HCT116 (cell line): ENCODE data around the gene TUB. TPM values are rescaled to one million over a fixed set of nuclear protein-coding genes. Genes with fewer than 3 reads are reported as not detected.

Experiments
- ATAC-seq: fragments of 200-7000 bp; cut with Tn5 transposase; 2 replicates; pipeline ENCODE4 v1.9.1; 2020; ENCODE audit warnings: mild to moderate bottlenecking, moderate library complexity
- BruUV-seq: library from RNA; stranded (reverse); fragments of 400-500 nt; replicated peaks from 2 replicates; lab custom pipeline; 2021; lab: Mats Ljungman, UMichigan
- CTCF ChIA-PET: fragments of 300-600 bp; sonication (Branson Sonifier 250); formaldehyde crosslinking; loops from one replicate; lab custom pipeline; 2021; ENCODE audit warnings: antibody characterized with exemption; lab: Charles Lee
- POLR2A ChIA-PET: fragments of 300-600, 350-600 bp; sonication (Branson Sonifier 250); formaldehyde crosslinking; loops from one replicate; lab custom pipeline; 2021; ENCODE audit warnings: antibody characterized with exemption; lab: Charles Lee
- RAD21 ChIA-PET, 2 experiments: fragments of 300-600 bp; sonication (Branson Sonifier 250); formaldehyde crosslinking; loops; one replicate each; lab custom pipeline; 2023; ENCODE audit warnings: low total read pairs in 2 of 2; ENCODE audit not compliant: uncharacterized antibody in 2 of 2, unreplicated experiment in 2 of 2, low non-redundant PET in 1 of 2; lab: Charles Lee
- DNase-seq: peaks from one replicate; pipeline ENCODE4 v3.0.0-alpha.2; 2010; ENCODE audit warnings: low read depth, low spot score
- H2AFZ ChIP-seq: fragments of 200-600 bp; shearing (Covaris generic), sonication (generic); 2 replicates; pipeline ENCODE4 v1.6.1; 2017; ENCODE audit warnings: low read depth, mixed run types, mixed read lengths, antibody characterized with exemption, low read length; ENCODE audit not compliant: poor library complexity, severe bottlenecking
- H3K27ac ChIP-seq: 2 replicates; pipeline ENCODE4 v1.5.1; 2012; ENCODE audit warnings: low read depth, low read length
- H3K27me3 ChIP-seq: fragments of 200-600 bp; sonication (generic); 2 replicates; pipeline ENCODE4 v1.6.1; 2016; ENCODE audit warnings: mixed run types, low read length, mixed read lengths; ENCODE audit not compliant: insufficient read depth
- H3K36me3 ChIP-seq, 2 experiments: fragments of 200-500 bp in 1 of 2; fragments of 200-600 bp in 1 of 2; sonication (Bioruptor generic) in 1 of 2; sonication (generic) in 1 of 2; 2 replicates each; pipeline versions ENCODE4 v1.5.1 to v1.6.1; 2014 to 2016; ENCODE audit warnings: low read length in 2 of 2, inconsistent platforms in 1 of 2, mixed read lengths in 1 of 2, mixed run types in 1 of 2; ENCODE audit not compliant: insufficient read depth in 2 of 2, control insufficient read depth in 1 of 2
- H3K4me1 ChIP-seq, 2 experiments: fragments of 200-600 bp in 1 of 2; sonication (generic) in 1 of 2; 2 replicates each; pipeline versions ENCODE4 v1.5.1 to v1.6.1; 2012 to 2017; ENCODE audit warnings: low read length in 2 of 2, inconsistent platforms in 1 of 2, mild to moderate bottlenecking in 1 of 2, mixed read lengths in 1 of 2, mixed run types in 1 of 2, moderate library complexity in 1 of 2; ENCODE audit not compliant: insufficient read depth in 2 of 2, control insufficient read depth in 1 of 2
- H3K4me2 ChIP-seq: fragments of 200-600 bp; sonication (generic); 2 replicates; pipeline ENCODE4 v1.6.1; 2017; ENCODE audit warnings: mixed run types, low read length, mixed read lengths
- H3K4me3 ChIP-seq, 2 experiments: fragments of 200-600 bp in 1 of 2; sonication (generic) in 1 of 2; replicated peaks in 1 of 2; 2 replicates each; pipeline ENCODE4 v1.5.1; 2011 to 2016; ENCODE audit warnings: low read length in 2 of 2, control low read depth in 1 of 2, low read depth in 1 of 2, mild to moderate bottlenecking in 1 of 2, mixed read lengths in 1 of 2, mixed run types in 1 of 2
- H3K79me2 ChIP-seq: fragments of 200-600 bp; sonication (generic); 2 replicates; pipeline ENCODE4 v1.6.1; 2017; ENCODE audit warnings: mild to moderate bottlenecking, mixed run types, low read length, moderate library complexity, mixed read lengths; ENCODE audit not compliant: insufficient read depth
- H3K9ac ChIP-seq: fragments of 200-600 bp; sonication (generic); 2 replicates; pipeline ENCODE4 v1.6.1; 2016; ENCODE audit warnings: low read length, mixed read lengths
- H3K9me2 ChIP-seq: fragments of 200-600 bp; sonication (generic), shearing (Covaris generic); 2 replicates; pipeline ENCODE4 v1.6.1; 2017; ENCODE audit warnings: mixed run types, mild to moderate bottlenecking, moderate library complexity; ENCODE audit not compliant: insufficient read depth
- H3K9me3 ChIP-seq, 2 experiments: fragments of 200-500 bp in 1 of 2; fragments of 200-600 bp in 1 of 2; sonication (Bioruptor generic) in 1 of 2; sonication (generic) in 1 of 2; 2 replicates each; pipeline ENCODE4 v1.6.1; 2014 to 2017; ENCODE audit warnings: low read length in 2 of 2, mixed read lengths in 2 of 2, inconsistent platforms in 1 of 2, low read depth in 1 of 2, mild to moderate bottlenecking in 1 of 2, mixed run types in 1 of 2, moderate library complexity in 1 of 2; ENCODE audit not compliant: control insufficient read depth in 1 of 2, insufficient read depth in 1 of 2
- H4K20me1 ChIP-seq: fragments of 200-600 bp; sonication (generic), shearing (Covaris generic); 2 replicates; pipeline ENCODE4 v1.6.1; 2017; ENCODE audit warnings: mixed run types, mild to moderate bottlenecking, moderate library complexity; ENCODE audit not compliant: insufficient read depth
- CTCF ChIP-seq, 3 experiments: fragments of 200-600 bp in 1 of 3; sonication (generic) in 1 of 3; IDR thresholded peaks in 2 of 3; conservative IDR thresholded peaks in 1 of 3; 2 replicates each; pipeline ENCODE4 v1.5.1; 2012 to 2017; ENCODE audit warnings: low read depth in 2 of 3, low read length in 2 of 3, antibody characterized with exemption in 1 of 3, borderline replicate concordance in 1 of 3, control low read depth in 1 of 3, mild to moderate bottlenecking in 1 of 3, mixed read lengths in 1 of 3, mixed run types in 1 of 3, moderate library complexity in 1 of 3; ENCODE audit not compliant: insufficient read depth in 1 of 3
- EZH2 ChIP-seq: fragments of 200-600 bp; sonication (generic); IDR thresholded peaks from 2 replicates; pipeline ENCODE4 v1.6.1; 2017; ENCODE audit warnings: antibody characterized with exemption, mixed run types
- EZH2phosphoT487 ChIP-seq: fragments of 200-600 bp; IDR thresholded peaks from 2 replicates; pipeline ENCODE4 v1.6.1; 2018; ENCODE audit warnings: antibody characterized with exemption, borderline replicate concordance
- FOSL1 ChIP-seq: IDR thresholded peaks from 2 replicates; pipeline ENCODE4 v1.6.1; 2012; ENCODE audit warnings: low read depth
- JUND ChIP-seq: IDR thresholded peaks from 2 replicates; pipeline ENCODE4 v1.6.1; 2012
- RAD21 ChIP-seq: IDR thresholded peaks from 2 replicates; pipeline ENCODE4 v1.6.1; 2012; ENCODE audit warnings: low read depth, mild to moderate bottlenecking
- REST ChIP-seq: IDR thresholded peaks from 2 replicates; pipeline ENCODE4 v1.6.1; 2012; ENCODE audit warnings: low read depth
- SP1 ChIP-seq: IDR thresholded peaks from 2 replicates; pipeline ENCODE4 v1.6.1; 2012; ENCODE audit warnings: low read depth
- TCF7L2 ChIP-seq: IDR thresholded peaks from 2 replicates; pipeline ENCODE4 v1.7.0; 2011; ENCODE audit warnings: borderline replicate concordance, inconsistent platforms; ENCODE audit not compliant: insufficient read depth, insufficient read length; ENCODE audit errors: extremely low read depth
- ZBTB33 ChIP-seq: IDR thresholded peaks from 2 replicates; pipeline ENCODE4 v1.6.1; 2011; ENCODE audit warnings: mild to moderate bottlenecking, low read length, moderate library complexity; ENCODE audit not compliant: insufficient replicate concordance; ENCODE audit errors: extremely low read depth
- intact Hi-C: fragments of 100-400 bp; cut with micrococcal nuclease; formaldehyde crosslinking; loops from 2 replicates; pipeline ENCODE4 v1.10.0; 2022
- total RNA-seq: library from RNA; stranded (reverse); gene quantifications from one replicate; pipeline ENCODE4 v1.2.1, GENCODE V29; 2021; ENCODE audit not compliant: unreplicated experiment

The TUB gene
- total RNA-seq, 1 experiment from 2014 or later = 0.02 TPM

GRCh38 chr11:8075119-8075726 lies 5.8 kb upstream of the TUB start:
- no peak for DNase-seq
- H3K27me3 ChIP-seq = 0 out of 2 replicates have a peak, but pooled peaks cover 7% of the 10 kb centered on the region
- H3K4me2 ChIP-seq = no peak overlapping the region
- ChIA-PET POLR2A (no interaction called here), RAD21 (no interaction called here), CTCF (interaction anchor here (2.1 kb wide), 1 partner anchor 42 kb away, joined by 6 read pairs; no protein-coding TSS in a partner anchor)
- no peaks in the 10 kb centered on the region; the same call in 1 of the 2 replicates for H3K9me2 ChIP-seq
- TF ChIP-seq JUND (no peak), SP1 (no peak), FOSL1 (no peak), CTCF (IDR thresholded peaks at IDR 0.05 in 2 of 3, conservative IDR thresholded peaks at IDR 0.05 in 1 of 3; ENCODE audit: borderline replicate concordance in 1 of 3, insufficient read depth in 1 of 3, low read depth in 2 of 3, low read length in 2 of 3) (no peak), RAD21 (no peak), TCF7L2 (no peak), EZH2 (no peak), EZH2phosphoT487 (no peak), ZBTB33 (no peak), REST (no peak)
- no TSS peak for BruUV-seq
- H3K4me3 ChIP-seq = no peak overlapping the region
- intact Hi-C loops = no loop called here
- no peak overlapping the region for H3K9ac ChIP-seq
- H3K4me1 ChIP-seq = no peaks in the 10 kb centered on the region
- no peak overlapping the region for H3K27ac ChIP-seq
- H3K9me3 ChIP-seq = no peaks in the 10 kb centered on the region
- H2AFZ ChIP-seq = no peak overlapping the region
- no peak for ATAC-seq
- no peaks in the 10 kb centered on the region for H4K20me1 ChIP-seq
- H3K36me3 ChIP-seq = no peaks in the 10 kb centered on the region
- H3K79me2 ChIP-seq = no peaks in the 10 kb centered on the region
